Measurements from ENCODE around the gene TAB2.

GRCh38 chr6:149393002-149393679 is 75.6 kb downstream of the TAB2 start:
- TF ChIP-seq NFYB (CRISPR knock-in tag; conservative IDR thresholded peaks at IDR 0.05; ENCODE audit: low read depth): no peak
- no peak for TF ChIP-seq MAX (CRISPR knock-in tag; IDR thresholded peaks at IDR 0.05)
- TF ChIP-seq SOX15 (CRISPR knock-in tag; IDR thresholded peaks at IDR 0.05): no peak
- no peak for TF ChIP-seq OVOL2 (CRISPR knock-in tag; IDR thresholded peaks at IDR 0.05; ENCODE audit: borderline replicate concordance)
- no peak for TF ChIP-seq CTCF (IDR thresholded peaks at IDR 0.05)
- TF ChIP-seq ZNF512 (CRISPR knock-in tag; IDR thresholded peaks at IDR 0.05; ENCODE audit: borderline replicate concordance): no peak
- TF ChIP-seq ZNF138 (CRISPR knock-in tag; conservative IDR thresholded peaks at IDR 0.05): no peak
- TF ChIP-seq ZBTB21 (CRISPR knock-in tag; IDR thresholded peaks at IDR 0.05; ENCODE audit: borderline replicate concordance): no peak
- no peak for TF ChIP-seq ZNF416 (CRISPR knock-in tag; IDR thresholded peaks at IDR 0.05)
- no peak for TF ChIP-seq PRDM15 (CRISPR knock-in tag; IDR thresholded peaks at IDR 0.05)
- no peak for TF ChIP-seq ZNF425 (CRISPR knock-in tag; conservative IDR thresholded peaks at IDR 0.05)

All from WTC11 (cell line).